AG09309 (cell line): ENCODE measurements around the gene TNKS1BP1.
"Not testable (repeated sequence)": the region's sequence is repeated elsewhere in the genome, so short reads cannot be mapped to it uniquely, and the experiment has no call there.

Experiments
- DNase-seq: peaks from one replicate; pipeline ENCODE4 v3.0.0-alpha.2; 2010; ENCODE audit warnings: low read depth
- H3K4me3 ChIP-seq: 2 replicates; pipeline ENCODE4 v1.5.1; 2011; ENCODE audit warnings: mild to moderate bottlenecking, low read depth, low read length, moderate library complexity; ENCODE audit not compliant: control insufficient read depth
- CTCF ChIP-seq: IDR thresholded peaks from 2 replicates; pipeline ENCODE4 v1.5.1; 2011; ENCODE audit warnings: mild to moderate bottlenecking, low read depth, low read length, inconsistent platforms; ENCODE audit not compliant: insufficient read depth, control insufficient read depth; ENCODE audit errors: missing control alignments

Gene TNKS1BP1

GRCh38 chr11:57302489-57302888 lies 22.3 kb downstream of the TNKS1BP1 start:
- no peak overlapping the region for H3K4me3 ChIP-seq
- no peak for DNase-seq
- TF ChIP-seq CTCF: no peak

- no peak overlapping the region for H3K4me3 ChIP-seq
- no peak for TF ChIP-seq CTCF
- DNase-seq: no peak
Observed at GRCh38 chr11:57301711-57302423, 22.9 kb downstream of the TNKS1BP1 start.

GRCh38 chr11:57300785-57301184 lies 24.0 kb downstream of the TNKS1BP1 start:
- no peak for TF ChIP-seq CTCF
- no peak overlapping the region for H3K4me3 ChIP-seq
- no peak for DNase-seq

- TF ChIP-seq CTCF: no peak
- no peak for DNase-seq
- H3K4me3 ChIP-seq: no peak overlapping the region
Observed at GRCh38 chr11:57299150-57299737, 25.5 kb downstream of the TNKS1BP1 start.

- H3K4me3 ChIP-seq: no peak overlapping the region
- TF ChIP-seq CTCF: no peak
- DNase-seq: no peak
Observed at GRCh38 chr11:57297221-57297620, 27.5 kb downstream of the TNKS1BP1 start.

DNA sequence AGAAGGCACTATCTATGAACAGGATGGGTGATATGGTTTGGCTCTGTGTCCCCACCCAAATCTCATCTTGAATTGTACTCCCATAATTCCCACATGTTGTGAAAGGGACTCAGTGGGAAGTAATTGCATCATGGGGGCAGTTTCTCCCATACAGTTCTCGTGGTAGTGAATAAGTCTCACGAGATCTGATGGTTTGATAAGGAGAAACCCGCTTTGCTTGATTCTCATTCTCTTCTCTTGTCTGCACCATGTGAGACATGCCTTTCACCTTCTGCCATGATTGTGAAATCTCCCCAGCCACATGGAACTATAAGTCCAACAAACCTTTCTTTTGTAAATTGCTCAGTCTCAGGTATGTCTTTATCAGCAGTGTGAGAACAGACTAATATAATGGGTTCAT lies 28.5 kb downstream of the TNKS1BP1 start:
- H3K4me3 ChIP-seq: not testable (repeated sequence)

DNA sequence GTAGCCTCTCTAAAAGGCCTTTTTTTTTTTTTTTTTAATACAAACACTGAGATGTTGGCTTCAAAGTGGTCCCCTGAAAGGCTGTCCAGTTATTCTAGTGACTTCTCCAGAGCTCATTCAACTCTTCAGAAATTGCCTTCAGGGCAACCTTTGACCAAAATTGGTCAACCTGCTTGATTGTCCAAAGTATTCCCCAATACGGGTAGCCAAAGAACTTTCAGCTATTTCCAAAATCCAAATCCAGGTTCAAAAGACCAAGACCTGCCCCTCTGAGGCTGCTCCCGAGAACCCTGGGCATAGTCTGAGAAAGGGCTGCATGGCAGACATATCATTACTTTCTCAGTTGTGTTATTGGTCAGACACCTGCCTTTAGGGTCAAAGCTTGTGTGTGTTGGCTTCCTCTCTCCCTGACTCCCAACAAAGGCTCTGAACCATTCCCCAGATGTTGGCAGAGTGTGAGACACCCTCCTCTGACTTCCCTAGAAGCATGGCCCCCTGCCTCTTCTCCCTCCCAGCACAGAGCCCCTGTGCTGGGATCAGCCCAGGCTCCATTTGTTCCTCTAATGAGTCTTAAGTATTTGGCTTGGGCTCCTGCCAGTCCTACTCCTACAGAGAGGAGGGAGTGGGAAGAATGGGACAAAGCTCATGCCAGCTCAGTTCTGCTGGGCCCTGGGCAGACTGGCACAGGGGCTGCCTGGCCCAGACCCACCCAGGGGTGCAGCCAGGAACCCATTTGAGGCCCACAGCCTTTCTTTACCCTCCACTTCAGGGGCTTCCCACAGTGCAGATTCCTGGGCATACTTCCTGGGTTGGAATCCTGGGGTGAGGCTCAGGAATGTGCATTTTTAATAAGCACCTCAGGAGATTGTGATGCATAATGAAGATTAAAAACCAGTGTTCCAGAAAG lies 30.3 kb downstream of the TNKS1BP1 start:
- no peak for DNase-seq
- H3K4me3 ChIP-seq: no peak overlapping the region
- no peak for TF ChIP-seq CTCF

More for the DNA sequence above, 28.5 kb downstream of the TNKS1BP1 start:
- not testable (repeated sequence) for DNase-seq
